HCT116 (cell line): Measurements from ENCODE around the gene THOC1. TPM values are rescaled to one million over a fixed set of nuclear protein-coding genes. Genes with fewer than 3 reads are reported as not detected.

Source experiments
- ATAC-seq: fragments of 200-7000 bp; cut with Tn5 transposase; 2 replicates; pipeline ENCODE4 v1.9.1; 2020; ENCODE audit warnings: mild to moderate bottlenecking, moderate library complexity
- BruUV-seq: library from RNA; stranded (reverse); fragments of 400-500 nt; replicated peaks from 2 replicates; lab custom pipeline; 2021; lab: Mats Ljungman, UMichigan
- CTCF ChIA-PET: fragments of 300-600 bp; sonication (Branson Sonifier 250); formaldehyde crosslinking; loops from one replicate; lab custom pipeline; 2021; ENCODE audit warnings: antibody characterized with exemption; lab: Charles Lee
- POLR2A ChIA-PET: fragments of 300-600, 350-600 bp; sonication (Branson Sonifier 250); formaldehyde crosslinking; loops from one replicate; lab custom pipeline; 2021; ENCODE audit warnings: antibody characterized with exemption; lab: Charles Lee
- RAD21 ChIA-PET, 2 experiments: fragments of 300-600 bp; sonication (Branson Sonifier 250); formaldehyde crosslinking; loops; one replicate each; lab custom pipeline; 2023; ENCODE audit warnings: low total read pairs in 2 of 2; ENCODE audit not compliant: uncharacterized antibody in 2 of 2, unreplicated experiment in 2 of 2, low non-redundant PET in 1 of 2; lab: Charles Lee
- DNase-seq: peaks from one replicate; pipeline ENCODE4 v3.0.0-alpha.2; 2010; ENCODE audit warnings: low read depth, low spot score
- H2AFZ ChIP-seq: fragments of 200-600 bp; shearing (Covaris generic), sonication (generic); 2 replicates; pipeline ENCODE4 v1.6.1; 2017; ENCODE audit warnings: low read depth, mixed run types, mixed read lengths, antibody characterized with exemption, low read length; ENCODE audit not compliant: poor library complexity, severe bottlenecking
- H3K27ac ChIP-seq: 2 replicates; pipeline ENCODE4 v1.5.1; 2012; ENCODE audit warnings: low read depth, low read length
- H3K27me3 ChIP-seq: fragments of 200-600 bp; sonication (generic); 2 replicates; pipeline ENCODE4 v1.6.1; 2016; ENCODE audit warnings: mixed run types, low read length, mixed read lengths; ENCODE audit not compliant: insufficient read depth
- H3K36me3 ChIP-seq, 2 experiments: fragments of 200-500 bp in 1 of 2; fragments of 200-600 bp in 1 of 2; sonication (Bioruptor generic) in 1 of 2; sonication (generic) in 1 of 2; 2 replicates each; pipeline versions ENCODE4 v1.5.1 to v1.6.1; 2014 to 2016; ENCODE audit warnings: low read length in 2 of 2, inconsistent platforms in 1 of 2, mixed read lengths in 1 of 2, mixed run types in 1 of 2; ENCODE audit not compliant: insufficient read depth in 2 of 2, control insufficient read depth in 1 of 2
- H3K4me1 ChIP-seq, 2 experiments: fragments of 200-600 bp in 1 of 2; sonication (generic) in 1 of 2; 2 replicates each; pipeline versions ENCODE4 v1.5.1 to v1.6.1; 2012 to 2017; ENCODE audit warnings: low read length in 2 of 2, inconsistent platforms in 1 of 2, mild to moderate bottlenecking in 1 of 2, mixed read lengths in 1 of 2, mixed run types in 1 of 2, moderate library complexity in 1 of 2; ENCODE audit not compliant: insufficient read depth in 2 of 2, control insufficient read depth in 1 of 2
- H3K4me2 ChIP-seq: fragments of 200-600 bp; sonication (generic); 2 replicates; pipeline ENCODE4 v1.6.1; 2017; ENCODE audit warnings: mixed run types, low read length, mixed read lengths
- H3K4me3 ChIP-seq, 2 experiments: fragments of 200-600 bp in 1 of 2; sonication (generic) in 1 of 2; replicated peaks in 1 of 2; 2 replicates each; pipeline ENCODE4 v1.5.1; 2011 to 2016; ENCODE audit warnings: low read length in 2 of 2, control low read depth in 1 of 2, low read depth in 1 of 2, mild to moderate bottlenecking in 1 of 2, mixed read lengths in 1 of 2, mixed run types in 1 of 2
- H3K79me2 ChIP-seq: fragments of 200-600 bp; sonication (generic); 2 replicates; pipeline ENCODE4 v1.6.1; 2017; ENCODE audit warnings: mild to moderate bottlenecking, mixed run types, low read length, moderate library complexity, mixed read lengths; ENCODE audit not compliant: insufficient read depth
- H3K9ac ChIP-seq: fragments of 200-600 bp; sonication (generic); 2 replicates; pipeline ENCODE4 v1.6.1; 2016; ENCODE audit warnings: low read length, mixed read lengths
- H3K9me2 ChIP-seq: fragments of 200-600 bp; sonication (generic), shearing (Covaris generic); 2 replicates; pipeline ENCODE4 v1.6.1; 2017; ENCODE audit warnings: mixed run types, mild to moderate bottlenecking, moderate library complexity; ENCODE audit not compliant: insufficient read depth
- H3K9me3 ChIP-seq, 2 experiments: fragments of 200-500 bp in 1 of 2; fragments of 200-600 bp in 1 of 2; sonication (Bioruptor generic) in 1 of 2; sonication (generic) in 1 of 2; 2 replicates each; pipeline ENCODE4 v1.6.1; 2014 to 2017; ENCODE audit warnings: low read length in 2 of 2, mixed read lengths in 2 of 2, inconsistent platforms in 1 of 2, low read depth in 1 of 2, mild to moderate bottlenecking in 1 of 2, mixed run types in 1 of 2, moderate library complexity in 1 of 2; ENCODE audit not compliant: control insufficient read depth in 1 of 2, insufficient read depth in 1 of 2
- H4K20me1 ChIP-seq: fragments of 200-600 bp; sonication (generic), shearing (Covaris generic); 2 replicates; pipeline ENCODE4 v1.6.1; 2017; ENCODE audit warnings: mixed run types, mild to moderate bottlenecking, moderate library complexity; ENCODE audit not compliant: insufficient read depth
- CBX3 ChIP-seq: IDR thresholded peaks from 2 replicates; pipeline ENCODE4 v1.6.1; 2012; ENCODE audit warnings: low read depth
- CEBPB ChIP-seq: IDR thresholded peaks from 2 replicates; pipeline ENCODE4 v1.6.1; 2012; ENCODE audit warnings: low read depth
- EGR1 ChIP-seq: IDR thresholded peaks from 2 replicates; pipeline ENCODE4 v1.6.1; 2012; ENCODE audit warnings: low read depth
- EZH2phosphoT487 ChIP-seq: fragments of 200-600 bp; IDR thresholded peaks from 2 replicates; pipeline ENCODE4 v1.6.1; 2018; ENCODE audit warnings: antibody characterized with exemption, borderline replicate concordance
- JUND ChIP-seq: IDR thresholded peaks from 2 replicates; pipeline ENCODE4 v1.6.1; 2012
- POLR2A ChIP-seq: IDR thresholded peaks from 2 replicates; pipeline ENCODE4 v1.7.0; 2011; ENCODE audit warnings: borderline replicate concordance; ENCODE audit not compliant: insufficient read depth, insufficient read length; ENCODE audit errors: extremely low read depth
- TCF7L2 ChIP-seq: IDR thresholded peaks from 2 replicates; pipeline ENCODE4 v1.7.0; 2011; ENCODE audit warnings: borderline replicate concordance, inconsistent platforms; ENCODE audit not compliant: insufficient read depth, insufficient read length; ENCODE audit errors: extremely low read depth
- ZFX ChIP-seq: fragments of 450-650 bp; IDR thresholded peaks from 2 replicates; pipeline ENCODE4 v1.6.1; 2017
- ZNF274 ChIP-seq: fragments of 200-500 bp; sonication (Bioruptor generic); IDR thresholded peaks from 2 replicates; pipeline ENCODE4 v1.6.1; 2014; ENCODE audit warnings: mild to moderate bottlenecking, low read depth, low read length, inconsistent platforms
- intact Hi-C: fragments of 100-400 bp; cut with micrococcal nuclease; formaldehyde crosslinking; loops from 2 replicates; pipeline ENCODE4 v1.10.0; 2022
- total RNA-seq: library from RNA; stranded (reverse); gene quantifications from one replicate; pipeline ENCODE4 v1.2.1, GENCODE V29; 2021; ENCODE audit not compliant: unreplicated experiment
- TF ChIP-seq, protein P1 (sequence below): IDR thresholded peaks from 2 replicates; pipeline ENCODE4 v1.6.1; 2012
- TF ChIP-seq, protein P2 (sequence below): IDR thresholded peaks from 2 replicates; pipeline ENCODE4 v1.6.1; 2012; ENCODE audit warnings: low read depth

THOC1 gene
- total RNA-seq, 1 experiment from 2014 or later = 26.0 TPM

DNA sequence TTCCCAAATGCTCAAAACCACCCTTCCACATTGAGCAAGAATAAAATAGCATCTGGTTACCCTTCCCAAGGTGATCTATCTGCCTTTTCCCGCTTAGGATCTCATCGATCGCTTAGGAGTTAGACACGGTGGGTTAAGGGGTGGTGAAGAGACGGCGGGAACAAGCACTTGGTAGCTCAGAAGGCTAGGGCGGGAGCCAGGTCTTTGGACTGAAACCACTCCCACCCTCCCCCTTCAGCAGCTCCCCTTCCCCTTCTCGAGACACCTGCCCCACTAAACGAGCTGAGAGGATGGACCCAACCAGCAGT, 513 bp downstream of the THOC1 start:
- TF ChIP-seq TCF7L2 (no peak), ZNF274 (no peak), CEBPB (no peak), ZFX (no peak), JUND (no peak), CBX3 (no peak), POLR2A (no peak), EGR1 (no peak), EZH2phosphoT487 (no peak)
- TF ChIP-seq, protein P1, sequence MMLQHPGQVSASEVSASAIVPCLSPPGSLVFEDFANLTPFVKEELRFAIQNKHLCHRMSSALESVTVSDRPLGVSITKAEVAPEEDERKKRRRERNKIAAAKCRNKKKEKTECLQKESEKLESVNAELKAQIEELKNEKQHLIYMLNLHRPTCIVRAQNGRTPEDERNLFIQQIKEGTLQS = no peak
- TF ChIP-seq, protein P2, sequence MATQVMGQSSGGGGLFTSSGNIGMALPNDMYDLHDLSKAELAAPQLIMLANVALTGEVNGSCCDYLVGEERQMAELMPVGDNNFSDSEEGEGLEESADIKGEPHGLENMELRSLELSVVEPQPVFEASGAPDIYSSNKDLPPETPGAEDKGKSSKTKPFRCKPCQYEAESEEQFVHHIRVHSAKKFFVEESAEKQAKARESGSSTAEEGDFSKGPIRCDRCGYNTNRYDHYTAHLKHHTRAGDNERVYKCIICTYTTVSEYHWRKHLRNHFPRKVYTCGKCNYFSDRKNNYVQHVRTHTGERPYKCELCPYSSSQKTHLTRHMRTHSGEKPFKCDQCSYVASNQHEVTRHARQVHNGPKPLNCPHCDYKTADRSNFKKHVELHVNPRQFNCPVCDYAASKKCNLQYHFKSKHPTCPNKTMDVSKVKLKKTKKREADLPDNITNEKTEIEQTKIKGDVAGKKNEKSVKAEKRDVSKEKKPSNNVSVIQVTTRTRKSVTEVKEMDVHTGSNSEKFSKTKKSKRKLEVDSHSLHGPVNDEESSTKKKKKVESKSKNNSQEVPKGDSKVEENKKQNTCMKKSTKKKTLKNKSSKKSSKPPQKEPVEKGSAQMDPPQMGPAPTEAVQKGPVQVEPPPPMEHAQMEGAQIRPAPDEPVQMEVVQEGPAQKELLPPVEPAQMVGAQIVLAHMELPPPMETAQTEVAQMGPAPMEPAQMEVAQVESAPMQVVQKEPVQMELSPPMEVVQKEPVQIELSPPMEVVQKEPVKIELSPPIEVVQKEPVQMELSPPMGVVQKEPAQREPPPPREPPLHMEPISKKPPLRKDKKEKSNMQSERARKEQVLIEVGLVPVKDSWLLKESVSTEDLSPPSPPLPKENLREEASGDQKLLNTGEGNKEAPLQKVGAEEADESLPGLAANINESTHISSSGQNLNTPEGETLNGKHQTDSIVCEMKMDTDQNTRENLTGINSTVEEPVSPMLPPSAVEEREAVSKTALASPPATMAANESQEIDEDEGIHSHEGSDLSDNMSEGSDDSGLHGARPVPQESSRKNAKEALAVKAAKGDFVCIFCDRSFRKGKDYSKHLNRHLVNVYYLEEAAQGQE = no peak
- peaks cover 0 to 3% of the 10 kb centered on the region in 2 experiments; a peak in 1 of 4 replicates for H3K4me1 ChIP-seq
- DNase-seq = no peak
- H3K9me2 ChIP-seq = no peaks in the 10 kb centered on the region
- H3K27me3 ChIP-seq = no peaks in the 10 kb centered on the region
- no peaks in the 10 kb centered on the region for H4K20me1 ChIP-seq
- peak overlapping the region; percentile 70 for H3K4me2 ChIP-seq
- peak overlapping the region; percentile 93 for H3K9ac ChIP-seq
- H3K27ac ChIP-seq = peak overlapping the region; percentile 71; the same call in 1 of the 2 replicates
- no peak overlapping the region for H2AFZ ChIP-seq
- ChIA-PET RAD21 (no interaction called here), POLR2A (no interaction called here), CTCF (interaction anchor here (0.8 kb wide), 1 partner anchor 208 kb away, joined by 3 read pairs; no protein-coding TSS in a partner anchor)
- peaks cover 30% of the 10 kb centered on the region for H3K79me2 ChIP-seq
- ATAC-seq = peak; percentile 59
- H3K9me3 ChIP-seq = no peaks in the 10 kb centered on the region
- peak overlapping the region; percentile 75 to 78 for H3K4me3 ChIP-seq
- intact Hi-C loops = loop anchor here (5.0 kb wide), 1 partner anchor 155 kb away; no protein-coding TSS in a partner anchor
- no TSS peak for BruUV-seq
- H3K36me3 ChIP-seq = peaks cover 3 to 6% of the 10 kb centered on the region in 2 experiments; a peak in 2 of 4 replicates
